Thyroid gland (tissue), 4 donors: ENCODE data around the gene CLEC4D.
"Not testable (repeated sequence)": the region's sequence is repeated elsewhere in the genome, so short reads cannot be mapped to it uniquely, and the experiment has no call there.

Experiments used
- CTCF ChIP-seq, 6 experiments: fragments of 200-600 bp in 3 of 6; fragments of 450-650 bp in 3 of 6; sonication (generic) in 3 of 6; IDR thresholded peaks; one replicate each; pipeline ENCODE4 v1.5.1; 2016 to 2019; ENCODE audit warnings: antibody characterized with exemption in 6 of 6, mild to moderate bottlenecking in 2 of 6, inconsistent platforms in 1 of 6, moderate library complexity in 1 of 6
- POLR2A ChIP-seq, 2 donors: fragments of 450-650 bp; IDR thresholded peaks; one replicate each; pipeline ENCODE4 v1.6.1; 2017; ENCODE audit warnings: antibody characterized with exemption in 2 of 2, mild to moderate bottlenecking in 2 of 2, moderate library complexity in 1 of 2

GRCh38 chr12:8540831-8541230, 27.5 kb downstream of the CLEC4D start, which contains the start of gene CLEC4E:
- TF ChIP-seq CTCF, POLR2A (IDR thresholded peaks at IDR 0.05): not testable (repeated sequence)
